Measurements from ENCODE around the gene TAF1A. TPM values are rescaled to one million over a fixed set of nuclear protein-coding genes. Genes with fewer than 3 reads are reported as not detected.

Gene TAF1A
- total RNA-seq, 1 experiment from 2014 or later, result 21.4 TPM

DNA sequence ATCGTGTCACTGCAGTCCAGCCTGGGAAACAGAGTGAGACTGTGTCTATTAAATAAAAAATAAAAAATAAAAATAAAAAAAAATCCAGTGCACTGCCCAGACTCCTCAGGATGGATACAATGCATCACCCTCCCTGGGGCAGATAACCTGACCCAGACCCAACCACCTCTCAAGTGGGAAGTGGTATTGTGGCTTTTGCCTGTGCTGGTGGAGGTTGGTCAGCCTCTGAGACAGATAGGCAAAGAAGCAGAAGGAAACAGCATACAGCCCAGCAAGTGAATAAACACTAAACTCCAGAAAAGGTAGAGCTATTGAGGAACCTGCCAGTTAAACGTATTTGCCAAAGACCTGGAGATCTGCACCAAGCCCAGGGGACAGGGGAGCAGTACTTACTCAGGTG lies 63.8 kb downstream of the TAF1A start:
- no peak overlapping the region for H3K4me3 ChIP-seq (replicated peaks in 1 of 2; ENCODE audit: low read depth in 1 of 2, low read length in 2 of 2)
- CTCF ChIA-PET, result no interaction called here
- RAD21 ChIA-PET (ENCODE audit: low non-redundant PET in 1 of 2, low total read pairs in 2 of 2, uncharacterized antibody in 2 of 2, unreplicated experiment in 2 of 2), result no interaction called here

DNA sequence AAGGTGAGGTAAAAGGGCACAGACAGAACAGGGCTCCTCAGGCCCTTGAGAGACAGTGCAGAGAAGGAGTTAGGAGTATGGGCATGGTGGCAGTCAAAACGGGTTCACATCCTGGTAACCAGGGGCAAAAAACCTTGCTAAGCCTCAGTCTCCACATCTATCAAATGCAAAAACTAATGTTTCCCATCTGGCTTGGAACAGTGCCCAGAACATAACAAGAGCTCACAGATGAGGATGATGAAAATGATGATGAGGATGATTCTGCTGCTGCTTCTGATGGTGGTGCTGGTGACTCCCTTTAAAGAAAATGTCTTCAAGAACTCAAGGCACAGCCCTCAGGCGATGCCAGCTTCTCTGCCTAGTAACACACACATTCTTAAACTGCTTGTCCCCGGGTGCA lies 65.9 kb downstream of the TAF1A start:
- Histone ChIP-seq H3K27me3 (ENCODE audit: insufficient read depth, low read length) (peaks cover 3% of the 10 kb centered on the region; the same call in 1 of the 2 replicates), H3K4me2 (ENCODE audit: low read length) (no peak overlapping the region), H3K4me1 (ENCODE audit: control insufficient read depth in 1 of 2, insufficient read depth in 2 of 2, low read length in 2 of 2) (no peaks in the 10 kb centered on the region), H3K36me3 (ENCODE audit: control insufficient read depth in 1 of 2, insufficient read depth in 2 of 2, low read length in 2 of 2) (no peaks in the 10 kb centered on the region), H3K79me2 (ENCODE audit: insufficient read depth, low read length) (no peaks in the 10 kb centered on the region), H3K9ac (ENCODE audit: low read length) (no peak overlapping the region), H3K27ac (ENCODE audit: low read depth, low read length) (no peak overlapping the region), H3K9me2 (ENCODE audit: insufficient read depth) (no peaks in the 10 kb centered on the region), H3K9me3 (ENCODE audit: control insufficient read depth in 1 of 2, insufficient read depth in 1 of 2, low read depth in 1 of 2, low read length in 2 of 2) (no peaks in the 10 kb centered on the region), H2AFZ (ENCODE audit: low read depth, low read length, poor library complexity, severe bottlenecking) (no peak overlapping the region), H3K4me3 (replicated peaks in 1 of 2; ENCODE audit: low read depth in 1 of 2, low read length in 2 of 2) (no peak overlapping the region), H4K20me1 (ENCODE audit: insufficient read depth) (no peaks in the 10 kb centered on the region)
- ChIA-PET RAD21 (ENCODE audit: low non-redundant PET in 1 of 2, low total read pairs in 2 of 2, uncharacterized antibody in 2 of 2, unreplicated experiment in 2 of 2) (no interaction called here), POLR2A (no interaction called here), CTCF (no interaction called here)
- no peak for DNase-seq (ENCODE audit: low read depth, low spot score)
- BruUV-seq (replicated peaks), result no TSS peak
- no peak for ATAC-seq
- no peak for TF ChIP-seq YY1 (IDR thresholded peaks at IDR 0.05; ENCODE audit: extremely low read depth, insufficient replicate concordance, low read depth, low read length)
- intact Hi-C loops (cut with micrococcal nuclease), result no loop called here

More for the DNA sequence above, 63.8 kb downstream of the TAF1A start:
- DNase-seq (ENCODE audit: low read depth, low spot score) (no peak), ATAC-seq (no peak)
- intact Hi-C loops (cut with micrococcal nuclease), result no loop called here
- no peak overlapping the region for H3K9ac ChIP-seq (ENCODE audit: low read length)
- H3K4me1 ChIP-seq (ENCODE audit: control insufficient read depth in 1 of 2, insufficient read depth in 2 of 2, low read length in 2 of 2), result no peaks in the 10 kb centered on the region
- H3K27ac ChIP-seq (ENCODE audit: low read depth, low read length), result no peak overlapping the region
- no peaks in the 10 kb centered on the region for H3K9me2 ChIP-seq (ENCODE audit: insufficient read depth)
- no peaks in the 10 kb centered on the region for H3K79me2 ChIP-seq (ENCODE audit: insufficient read depth, low read length)
- H3K4me2 ChIP-seq (ENCODE audit: low read length), result no peak overlapping the region
- H4K20me1 ChIP-seq (ENCODE audit: insufficient read depth), result no peaks in the 10 kb centered on the region
- H3K27me3 ChIP-seq (ENCODE audit: insufficient read depth, low read length), result peaks cover 3% of the 10 kb centered on the region; the same call in 1 of the 2 replicates
- H2AFZ ChIP-seq (ENCODE audit: low read depth, low read length, poor library complexity, severe bottlenecking), result no peak overlapping the region
- POLR2A ChIA-PET, result no interaction called here
- TF ChIP-seq POLR2AphosphoS5 (IDR thresholded peaks at IDR 0.05; ENCODE audit: low read depth, low read length) (no peak), EZH2 (IDR thresholded peaks at IDR 0.05) (no peak), ELF1 (IDR thresholded peaks at IDR 0.05; ENCODE audit: borderline replicate concordance, low read depth) (no peak), JUND (IDR thresholded peaks at IDR 0.05) (no peak), YY1 (IDR thresholded peaks at IDR 0.05; ENCODE audit: extremely low read depth, insufficient replicate concordance, low read depth, low read length) (no peak), EGR1 (IDR thresholded peaks at IDR 0.05; ENCODE audit: low read depth) (no peak), SIN3A (IDR thresholded peaks at IDR 0.05; ENCODE audit: low read depth) (no peak)
- TF ChIP-seq, protein P1, sequence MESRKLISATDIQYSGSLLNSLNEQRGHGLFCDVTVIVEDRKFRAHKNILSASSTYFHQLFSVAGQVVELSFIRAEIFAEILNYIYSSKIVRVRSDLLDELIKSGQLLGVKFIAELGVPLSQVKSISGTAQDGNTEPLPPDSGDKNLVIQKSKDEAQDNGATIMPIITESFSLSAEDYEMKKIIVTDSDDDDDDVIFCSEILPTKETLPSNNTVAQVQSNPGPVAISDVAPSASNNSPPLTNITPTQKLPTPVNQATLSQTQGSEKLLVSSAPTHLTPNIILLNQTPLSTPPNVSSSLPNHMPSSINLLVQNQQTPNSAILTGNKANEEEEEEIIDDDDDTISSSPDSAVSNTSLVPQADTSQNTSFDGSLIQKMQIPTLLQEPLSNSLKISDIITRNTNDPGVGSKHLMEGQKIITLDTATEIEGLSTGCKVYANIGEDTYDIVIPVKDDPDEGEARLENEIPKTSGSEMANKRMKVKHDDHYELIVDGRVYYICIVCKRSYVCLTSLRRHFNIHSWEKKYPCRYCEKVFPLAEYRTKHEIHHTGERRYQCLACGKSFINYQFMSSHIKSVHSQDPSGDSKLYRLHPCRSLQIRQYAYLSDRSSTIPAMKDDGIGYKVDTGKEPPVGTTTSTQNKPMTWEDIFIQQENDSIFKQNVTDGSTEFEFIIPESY (IDR thresholded peaks at IDR 0.05; ENCODE audit: extremely low read depth, insufficient replicate concordance, low read length), result no peak
- H3K36me3 ChIP-seq (ENCODE audit: control insufficient read depth in 1 of 2, insufficient read depth in 2 of 2, low read length in 2 of 2), result no peaks in the 10 kb centered on the region
- H3K9me3 ChIP-seq (ENCODE audit: control insufficient read depth in 1 of 2, insufficient read depth in 1 of 2, low read depth in 1 of 2, low read length in 2 of 2), result no peaks in the 10 kb centered on the region
- BruUV-seq (replicated peaks), result no TSS peak

Data from HCT116 (cell line).